WTC11 (cell line): ENCODE data around the gene ZNF491. TPM values are rescaled to one million over a fixed set of nuclear protein-coding genes. Genes with fewer than 3 reads are reported as not detected.
"Not testable (repeated sequence)": the region's sequence is repeated elsewhere in the genome, so short reads cannot be mapped to it uniquely, and the experiment has no call there.

ENCODE experiments used
- ATAC-seq: fragments of 200-7000 bp; cut with Tn5 transposase; 2 replicates; pipeline ENCODE4 v1.10.0; 2021; ENCODE audit warnings: mild to moderate bottlenecking, moderate library complexity
- CTCF ChIA-PET: fragments of 300-600 bp; sonication (Branson Sonifier 250); formaldehyde crosslinking; loops from one replicate; lab custom pipeline; 2021; ENCODE audit warnings: antibody characterized with exemption; lab: Charles Lee
- POLR2A ChIA-PET: fragments of 350-600 bp; sonication (Branson Sonifier 250); formaldehyde crosslinking; loops from one replicate; lab custom pipeline; 2021; ENCODE audit warnings: antibody characterized with exemption; lab: Charles Lee
- DNase-seq: peaks from one replicate; pipeline ENCODE4 v3.0.0; 2021; ENCODE audit warnings: low spot score
- H3K27ac Mint-ChIP-seq: 2 replicates; pipeline ENCODE4 v1.8.0; 2021; ENCODE audit warnings: mixed read lengths
- H3K27me3 Mint-ChIP-seq: 2 replicates; pipeline ENCODE4 v1.8.0; 2021; ENCODE audit warnings: low read depth, mild to moderate bottlenecking, moderate library complexity, mixed read lengths
- H3K36me3 Mint-ChIP-seq: 2 replicates; pipeline ENCODE4 v1.8.0; 2021; ENCODE audit warnings: mixed read lengths
- H3K4me1 Mint-ChIP-seq: 2 replicates; pipeline ENCODE4 v1.8.0; 2022; ENCODE audit warnings: mixed read lengths
- H3K4me3 Mint-ChIP-seq: 2 replicates; pipeline ENCODE4 v1.8.0; 2021; ENCODE audit warnings: mild to moderate bottlenecking, moderate library complexity, mixed read lengths
- H3K9me3 Mint-ChIP-seq: 2 replicates; pipeline ENCODE4 v1.8.0; 2021; ENCODE audit warnings: mixed read lengths
- ATF2 ChIP-seq: sonication (generic); formaldehyde crosslinking; IDR thresholded peaks from 2 replicates; pipeline ENCODE4 v1.8.1; 2022; ENCODE audit warnings: low read depth, missing genetic modification reagents, borderline replicate concordance
- CTCF ChIP-seq: fragments of 200-600 bp; IDR thresholded peaks from 2 replicates; pipeline ENCODE4 v1.8.0; 2022; ENCODE audit warnings: antibody characterized with exemption
- E2F4 ChIP-seq: sonication (generic); formaldehyde crosslinking; IDR thresholded peaks from 2 replicates; pipeline ENCODE4 v1.8.1; 2022; ENCODE audit warnings: low read depth, mild to moderate bottlenecking, moderate library complexity, missing genetic modification reagents, borderline replicate concordance
- ETV6 ChIP-seq: sonication (generic); formaldehyde crosslinking; IDR thresholded peaks from 2 replicates; pipeline ENCODE4 v1.8.1; 2022; ENCODE audit warnings: mild to moderate bottlenecking, missing genetic modification reagents
- GABPB1 ChIP-seq: sonication (generic); formaldehyde crosslinking; IDR thresholded peaks from 2 replicates; pipeline ENCODE4 v1.8.1; 2023; ENCODE audit warnings: mild to moderate bottlenecking, missing genetic modification reagents
- JUN ChIP-seq: sonication (generic); formaldehyde crosslinking; IDR thresholded peaks from 2 replicates; pipeline ENCODE4 v1.8.0; 2023; ENCODE audit warnings: mild to moderate bottlenecking, missing genetic modification reagents
- MAX ChIP-seq: sonication (generic); formaldehyde crosslinking; IDR thresholded peaks from 2 replicates; pipeline ENCODE4 v1.8.0; 2022; ENCODE audit warnings: mild to moderate bottlenecking, missing genetic modification reagents
- MLX ChIP-seq: sonication (generic); formaldehyde crosslinking; IDR thresholded peaks from 2 replicates; pipeline ENCODE4 v1.8.1; 2023; ENCODE audit warnings: mild to moderate bottlenecking, missing genetic modification reagents, moderate library complexity
- MYBL2 ChIP-seq: sonication (generic); formaldehyde crosslinking; IDR thresholded peaks from 2 replicates; pipeline ENCODE4 v1.8.1; 2023; ENCODE audit warnings: mild to moderate bottlenecking, moderate library complexity, missing genetic modification reagents
- PRDM15 ChIP-seq: sonication (generic); formaldehyde crosslinking; IDR thresholded peaks from 2 replicates; pipeline ENCODE4 v1.8.0; 2022; ENCODE audit warnings: missing genetic modification reagents
- SMAD4 ChIP-seq: sonication (generic); formaldehyde crosslinking; IDR thresholded peaks from 2 replicates; pipeline ENCODE4 v1.8.0; 2022; ENCODE audit warnings: mild to moderate bottlenecking, missing genetic modification reagents
- SOX15 ChIP-seq: fragments of 250-450 bp; sonication (Bioruptor Pico); IDR thresholded peaks from 2 replicates; pipeline ENCODE4 v1.9.0; 2021; ENCODE audit warnings: mild to moderate bottlenecking
- USF2 ChIP-seq: sonication (generic); formaldehyde crosslinking; IDR thresholded peaks from 2 replicates; pipeline ENCODE4 v1.8.1; 2023; ENCODE audit warnings: mild to moderate bottlenecking, missing genetic modification reagents, moderate library complexity
- ZBTB21 ChIP-seq: sonication (generic); formaldehyde crosslinking; IDR thresholded peaks from 2 replicates; pipeline ENCODE4 v1.8.1; 2023; ENCODE audit warnings: mild to moderate bottlenecking, missing genetic modification reagents, borderline replicate concordance
- total RNA-seq: library from RNA; stranded (reverse); gene quantifications from 3 replicates; pipeline ENCODE4 v1.2.3, GENCODE V29; 2021

ZNF491 gene
- total RNA-seq, 1 experiment from 2014 or later = 2.1 TPM

- CTCF ChIA-PET = no interaction called here
- ATAC-seq = no peak
- H3K4me3 Mint-ChIP-seq = no peak overlapping the region
Observed at GRCh38 chr19:11769995-11770394, 28.3 kb upstream of the ZNF491 start.

GRCh38 chr19:11771520-11771919 lies 26.8 kb upstream of the ZNF491 start:
- ATAC-seq, POLR2A ChIA-PET, H3K4me1 Mint-ChIP-seq, H3K4me3 Mint-ChIP-seq, H3K27ac Mint-ChIP-seq, H3K36me3 Mint-ChIP-seq: not testable (repeated sequence)
- Mint-ChIP-seq H3K9me3 (peaks cover 54% of the 10 kb centered on the region), H3K27me3 (peaks cover 51% of the 10 kb centered on the region)
- DNase-seq = peak; percentile 60
- CTCF ChIA-PET = interaction anchor here (0.6 to 0.8 kb wide), 5 partner anchors 26 to 460 kb away, joined by 3 read pairs; no protein-coding TSS in a partner anchor
- peak; percentile 40; the same call in 1 of the 2 replicates for TF ChIP-seq CTCF

More at GRCh38 chr19:11769995-11770394, 28.3 kb upstream of the ZNF491 start:
- H3K27me3 Mint-ChIP-seq = peaks cover 58% of the 10 kb centered on the region
- H3K9me3 Mint-ChIP-seq = peaks cover 46% of the 10 kb centered on the region
- TF ChIP-seq E2F4 (CRISPR knock-in tag) (no peak), ATF2 (no peak), PRDM15 (no peak), SOX15 (no peak)
- no peak for DNase-seq
- H3K36me3 Mint-ChIP-seq = peaks cover 10% of the 10 kb centered on the region
- H3K27ac Mint-ChIP-seq = no peak overlapping the region
- peaks cover 4% of the 10 kb centered on the region; the same call in 1 of the 2 replicates for H3K4me1 Mint-ChIP-seq
- POLR2A ChIA-PET = no interaction called here

GRCh38 chr19:11776669-11777068 lies 21.7 kb upstream of the ZNF491 start:
- not testable (repeated sequence) for H3K4me3 Mint-ChIP-seq, ATAC-seq, H3K27ac Mint-ChIP-seq
- 0 out of 2 replicates have a peak, but pooled peaks have one; percentile 47 for TF ChIP-seq GABPB1 (CRISPR knock-in tag)
- TF ChIP-seq, all 79 proteins: peak for 1; not testable (repeated sequence) for 78
- peaks cover 63% of the 10 kb centered on the region for H3K9me3 Mint-ChIP-seq
- CTCF ChIA-PET, POLR2A ChIA-PET, DNase-seq, H3K4me1 Mint-ChIP-seq: not testable (repeated sequence)
- H3K36me3 Mint-ChIP-seq = peaks cover 39% of the 10 kb centered on the region
- H3K27me3 Mint-ChIP-seq = peaks cover 21% of the 10 kb centered on the region

GRCh38 chr19:11780431-11781020 lies 17.8 kb upstream of the ZNF491 start:
- peaks cover 2% of the 10 kb centered on the region; the same call in 1 of the 2 replicates for H3K4me1 Mint-ChIP-seq
- TF ChIP-seq MYBL2 (no peak), ETV6 (CRISPR knock-in tag) (no peak), MAX (CRISPR knock-in tag) (no peak), SMAD4 (no peak), MLX (CRISPR knock-in tag) (no peak), JUN (CRISPR knock-in tag) (no peak), ZBTB21 (no peak), USF2 (CRISPR knock-in tag) (no peak), ATF2 (no peak)
- TF ChIP-seq, all 79 proteins: peak for 0
- Mint-ChIP-seq H3K27me3 (peaks cover 12% of the 10 kb centered on the region), H3K9me3 (peaks cover 57% of the 10 kb centered on the region), H3K27ac (no peak overlapping the region), H3K36me3 (peaks cover 34% of the 10 kb centered on the region), H3K4me3 (no peak overlapping the region)
- DNase-seq (no peak), ATAC-seq (no peak)
- CTCF ChIA-PET = no interaction called here
- POLR2A ChIA-PET = no interaction called here
